GM23338 (cell line): Measurements from ENCODE around the gene RPN2. TPM values are rescaled to one million over a fixed set of nuclear protein-coding genes. Genes with fewer than 3 reads are reported as not detected.

Experiments used
- ATAC-seq: fragments of 200-7000 bp; cut with Tn5 transposase; 3 replicates; pipeline ENCODE4 v1.9.1; 2020
- DNase-seq: peaks from one replicate; pipeline ENCODE4 v3.0.0-alpha.2; 2015; ENCODE audit warnings: low spot score
- H2AFZ ChIP-seq: fragments of 200-600 bp; sonication (generic); 2 replicates; pipeline ENCODE4 v1.8.0; 2016; ENCODE audit warnings: antibody characterized with exemption, mild to moderate bottlenecking, moderate library complexity
- H3F3A ChIP-seq: fragments of 200-600 bp; sonication (generic); replicated peaks from 2 replicates; pipeline ENCODE4 v1.8.0; 2017; ENCODE audit warnings: antibody characterized with exemption, mixed run types, low read depth
- H3K27ac ChIP-seq: fragments of 200-600 bp; sonication (generic); 2 replicates; pipeline ENCODE4 v1.6.1; 2016; ENCODE audit warnings: low read depth
- H3K27me3 ChIP-seq: fragments of 200-600 bp; sonication (generic); 2 replicates; pipeline ENCODE4 v1.8.0; 2016; ENCODE audit warnings: mild to moderate bottlenecking, mixed run types, moderate library complexity; ENCODE audit not compliant: insufficient read depth
- H3K36me3 ChIP-seq: fragments of 200-600 bp; sonication (generic); 2 replicates; pipeline ENCODE4 v1.8.0; 2016; ENCODE audit warnings: mild to moderate bottlenecking; ENCODE audit not compliant: insufficient read depth
- H3K4me1 ChIP-seq: fragments of 200-600 bp; sonication (generic); 2 replicates; pipeline ENCODE4 v1.8.0; 2016; ENCODE audit warnings: mild to moderate bottlenecking, moderate library complexity; ENCODE audit not compliant: insufficient read depth
- H3K4me2 ChIP-seq: fragments of 200-600 bp; sonication (generic); 2 replicates; pipeline ENCODE4 v1.7.1; 2017; ENCODE audit warnings: mixed run types
- H3K4me3 ChIP-seq: fragments of 200-600 bp; sonication (generic); 2 replicates; pipeline ENCODE4 v1.6.1; 2016; ENCODE audit warnings: mixed run types
- H3K79me2 ChIP-seq: fragments of 200-600 bp; sonication (generic); replicated peaks from 2 replicates; pipeline ENCODE4 v1.8.0; 2017; ENCODE audit warnings: mild to moderate bottlenecking; ENCODE audit not compliant: insufficient read depth
- H3K9me2 ChIP-seq: fragments of 200-600 bp; sonication (generic); 2 replicates; pipeline ENCODE4 v1.8.0; 2017; ENCODE audit not compliant: insufficient read depth
- H4K20me1 ChIP-seq: fragments of 200-600 bp; sonication (generic); replicated peaks from 2 replicates; pipeline ENCODE4 v1.8.0; 2017; ENCODE audit warnings: mild to moderate bottlenecking; ENCODE audit not compliant: insufficient read depth
- H3K27ac Mint-ChIP-seq: 2 replicates; pipeline ENCODE4 v1.8.0; 2020; ENCODE audit warnings: inconsistent platforms, mild to moderate bottlenecking, moderate library complexity, mixed read lengths
- H3K27me3 Mint-ChIP-seq: 3 replicates; pipeline ENCODE4 v1.8.0; 2022; ENCODE audit warnings: low read depth, mild to moderate bottlenecking, moderate library complexity, mixed read lengths, inconsistent platforms; ENCODE audit not compliant: insufficient read depth, poor library complexity
- H3K36me3 Mint-ChIP-seq: 3 replicates; pipeline ENCODE4 v1.8.0; 2021; ENCODE audit warnings: low read depth, mild to moderate bottlenecking, inconsistent platforms, moderate library complexity, mixed read lengths
- H3K4me1 Mint-ChIP-seq: 3 replicates; pipeline ENCODE4 v1.8.0; 2020; ENCODE audit warnings: mild to moderate bottlenecking, inconsistent platforms, mixed read lengths
- H3K4me3 Mint-ChIP-seq: 3 replicates; pipeline ENCODE4 v1.8.0; 2021; ENCODE audit warnings: moderate library complexity, mild to moderate bottlenecking, inconsistent platforms, mixed read lengths
- H3K9me3 Mint-ChIP-seq: 3 replicates; pipeline ENCODE4 v1.8.0; 2020; ENCODE audit warnings: moderate library complexity, mild to moderate bottlenecking, inconsistent platforms, mixed read lengths
- CREB1 ChIP-seq: fragments of 250-450 bp; sonication (Bioruptor Pico); IDR thresholded peaks from 2 replicates; pipeline ENCODE4 v1.5.0; 2020; ENCODE audit warnings: low read depth, mild to moderate bottlenecking, moderate library complexity
- EZH2 ChIP-seq: fragments of 200-600 bp; sonication (generic); IDR thresholded peaks from one replicate; pipeline ENCODE4 v1.8.0; 2017; ENCODE audit warnings: antibody characterized with exemption, mild to moderate bottlenecking, low read depth; ENCODE audit not compliant: unreplicated experiment
- EZH2phosphoT487 ChIP-seq: fragments of 200-600 bp; sonication (generic); IDR thresholded peaks from one replicate; pipeline ENCODE4 v1.8.1; 2018; ENCODE audit warnings: antibody characterized with exemption; ENCODE audit not compliant: unreplicated experiment
- JUNB ChIP-seq: IDR thresholded peaks from one replicate; pipeline ENCODE4 v1.6.1; 2016; ENCODE audit warnings: antibody characterized with exemption; ENCODE audit not compliant: unreplicated experiment
- NANOG ChIP-seq: IDR thresholded peaks from 2 replicates; pipeline ENCODE4 v1.6.1; 2016; ENCODE audit warnings: antibody characterized with exemption, borderline replicate concordance
- POLR2AphosphoS5 ChIP-seq: IDR thresholded peaks from 2 replicates; pipeline ENCODE4 v1.6.1; 2016; ENCODE audit warnings: antibody characterized with exemption, low read depth
- STAT1 ChIP-seq: IDR thresholded peaks from one replicate; pipeline ENCODE4 v1.6.1; 2016; ENCODE audit warnings: antibody characterized with exemption; ENCODE audit not compliant: unreplicated experiment
- ZNF114 ChIP-seq: fragments of 250-450 bp; sonication (Bioruptor Pico); IDR thresholded peaks from 2 replicates; pipeline ENCODE4 v1.5.0; 2020; ENCODE audit warnings: mild to moderate bottlenecking, moderate library complexity
- ZNF331 ChIP-seq: fragments of 250-450 bp; sonication (Bioruptor Pico); IDR thresholded peaks from 2 replicates; pipeline ENCODE4 v1.5.0; 2020; ENCODE audit warnings: low read depth, mild to moderate bottlenecking, moderate library complexity
- polyA plus RNA-seq: library from polyadenylated mRNA; unstranded; fragments of >200 nt; fragmentation: Nextera tagmentation; extraction: Ambion mirVana; gene quantifications from 2 replicates; pipeline ENCODE4 v1.2.1, GENCODE V29; 2016
- total RNA-seq: library from RNA; depleted of rRNA; stranded (reverse); fragments of >200 nt; shearing (Covaris generic); gene quantifications from 2 replicates; pipeline ENCODE4 v1.2.3, GENCODE V29; 2014
- TF ChIP-seq, protein P1 (sequence below), 2 experiments: fragments of 200-600 bp in 1 of 2; sonication (generic) in 1 of 2; conservative IDR thresholded peaks; 2 replicates each; pipeline versions ENCODE4 v1.5.1 to v1.6.1; 2016 to 2017; ENCODE audit warnings: antibody characterized with exemption in 2 of 2, low read depth in 2 of 2, mild to moderate bottlenecking in 2 of 2, moderate library complexity in 1 of 2
- TF ChIP-seq, protein P2 (sequence below): fragments of 250-450 bp; sonication (Bioruptor Pico); IDR thresholded peaks from 2 replicates; pipeline ENCODE4 v1.5.0; 2020; ENCODE audit warnings: mild to moderate bottlenecking, moderate library complexity
- TF ChIP-seq, protein P3 (sequence below): IDR thresholded peaks from 2 replicates; pipeline ENCODE4 v1.6.1; 2016; ENCODE audit warnings: antibody characterized with exemption
- TF ChIP-seq, protein P4 (sequence below): IDR thresholded peaks from one replicate; pipeline ENCODE4 v1.6.1; 2018; ENCODE audit warnings: antibody characterized with exemption; ENCODE audit not compliant: unreplicated experiment

Gene RPN2
- total and polyA plus RNA-seq, 2 experiments from 2014 or later = 244 to 302 TPM

DNA sequence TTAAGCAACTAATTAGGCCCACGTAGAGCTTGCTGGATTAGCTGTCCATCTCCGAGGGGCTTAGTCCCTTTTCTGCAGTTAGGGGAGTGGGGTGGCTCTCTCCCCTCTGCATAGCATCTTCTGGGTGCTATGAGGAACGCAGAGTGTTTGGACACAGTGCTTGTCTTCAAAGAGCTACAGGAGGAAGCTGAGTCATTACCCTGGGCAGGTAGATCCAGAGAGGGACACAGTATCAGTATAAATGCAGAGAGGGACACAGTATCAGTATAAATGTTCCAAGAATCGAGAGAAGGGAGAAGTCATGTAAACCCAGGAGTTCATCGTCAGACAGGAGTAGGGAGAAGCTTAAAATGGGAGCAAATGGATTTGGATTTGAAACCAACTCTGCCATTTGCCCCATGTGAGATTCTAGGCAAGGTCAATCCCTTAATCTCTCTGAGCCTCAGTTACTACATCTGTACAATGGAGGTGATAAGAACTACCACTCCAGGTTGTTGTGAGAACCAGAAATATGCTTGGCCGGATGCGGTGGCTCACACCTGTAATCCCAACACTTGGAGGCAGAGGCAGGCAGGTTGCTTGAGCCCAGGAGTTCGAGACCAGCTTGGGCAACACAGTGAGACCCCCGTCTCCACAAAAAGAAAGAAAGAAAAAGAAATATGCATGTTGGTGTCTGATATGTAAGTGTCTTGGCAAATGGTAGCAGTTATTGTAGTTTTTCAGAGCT is 88.0 kb downstream of the RPN2 start:
- H3K27me3 ChIP-seq = no peaks in the 10 kb centered on the region
- H3K4me2 ChIP-seq = peak overlapping the region; percentile 70; the same call in 1 of the 2 replicates
- Mint-ChIP-seq H3K36me3 (peaks cover 4% of the 10 kb centered on the region; the same call in 2 of the 3 replicates), H3K27me3 (peaks cover 11% of the 10 kb centered on the region), H3K9me3 (peaks cover 11% of the 10 kb centered on the region; the same call in 2 of the 3 replicates), H3K4me1 (peaks cover 27% of the 10 kb centered on the region), H3K27ac (peak overlapping the region; percentile 97), H3K4me3 (peak overlapping the region; percentile 56)
- peak overlapping the region; percentile 45 for H2AFZ ChIP-seq
- ATAC-seq = no peak
- H4K20me1 ChIP-seq = no peaks in the 10 kb centered on the region
- no peaks in the 10 kb centered on the region for H3K9me2 ChIP-seq
- no peaks in the 10 kb centered on the region for H3K36me3 ChIP-seq
- TF ChIP-seq, protein P1, sequence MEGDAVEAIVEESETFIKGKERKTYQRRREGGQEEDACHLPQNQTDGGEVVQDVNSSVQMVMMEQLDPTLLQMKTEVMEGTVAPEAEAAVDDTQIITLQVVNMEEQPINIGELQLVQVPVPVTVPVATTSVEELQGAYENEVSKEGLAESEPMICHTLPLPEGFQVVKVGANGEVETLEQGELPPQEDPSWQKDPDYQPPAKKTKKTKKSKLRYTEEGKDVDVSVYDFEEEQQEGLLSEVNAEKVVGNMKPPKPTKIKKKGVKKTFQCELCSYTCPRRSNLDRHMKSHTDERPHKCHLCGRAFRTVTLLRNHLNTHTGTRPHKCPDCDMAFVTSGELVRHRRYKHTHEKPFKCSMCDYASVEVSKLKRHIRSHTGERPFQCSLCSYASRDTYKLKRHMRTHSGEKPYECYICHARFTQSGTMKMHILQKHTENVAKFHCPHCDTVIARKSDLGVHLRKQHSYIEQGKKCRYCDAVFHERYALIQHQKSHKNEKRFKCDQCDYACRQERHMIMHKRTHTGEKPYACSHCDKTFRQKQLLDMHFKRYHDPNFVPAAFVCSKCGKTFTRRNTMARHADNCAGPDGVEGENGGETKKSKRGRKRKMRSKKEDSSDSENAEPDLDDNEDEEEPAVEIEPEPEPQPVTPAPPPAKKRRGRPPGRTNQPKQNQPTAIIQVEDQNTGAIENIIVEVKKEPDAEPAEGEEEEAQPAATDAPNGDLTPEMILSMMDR (conservative IDR thresholded peaks at IDR 0.05; ENCODE audit: low read depth in 2 of 2) = no peak
- TF ChIP-seq, protein P2, sequence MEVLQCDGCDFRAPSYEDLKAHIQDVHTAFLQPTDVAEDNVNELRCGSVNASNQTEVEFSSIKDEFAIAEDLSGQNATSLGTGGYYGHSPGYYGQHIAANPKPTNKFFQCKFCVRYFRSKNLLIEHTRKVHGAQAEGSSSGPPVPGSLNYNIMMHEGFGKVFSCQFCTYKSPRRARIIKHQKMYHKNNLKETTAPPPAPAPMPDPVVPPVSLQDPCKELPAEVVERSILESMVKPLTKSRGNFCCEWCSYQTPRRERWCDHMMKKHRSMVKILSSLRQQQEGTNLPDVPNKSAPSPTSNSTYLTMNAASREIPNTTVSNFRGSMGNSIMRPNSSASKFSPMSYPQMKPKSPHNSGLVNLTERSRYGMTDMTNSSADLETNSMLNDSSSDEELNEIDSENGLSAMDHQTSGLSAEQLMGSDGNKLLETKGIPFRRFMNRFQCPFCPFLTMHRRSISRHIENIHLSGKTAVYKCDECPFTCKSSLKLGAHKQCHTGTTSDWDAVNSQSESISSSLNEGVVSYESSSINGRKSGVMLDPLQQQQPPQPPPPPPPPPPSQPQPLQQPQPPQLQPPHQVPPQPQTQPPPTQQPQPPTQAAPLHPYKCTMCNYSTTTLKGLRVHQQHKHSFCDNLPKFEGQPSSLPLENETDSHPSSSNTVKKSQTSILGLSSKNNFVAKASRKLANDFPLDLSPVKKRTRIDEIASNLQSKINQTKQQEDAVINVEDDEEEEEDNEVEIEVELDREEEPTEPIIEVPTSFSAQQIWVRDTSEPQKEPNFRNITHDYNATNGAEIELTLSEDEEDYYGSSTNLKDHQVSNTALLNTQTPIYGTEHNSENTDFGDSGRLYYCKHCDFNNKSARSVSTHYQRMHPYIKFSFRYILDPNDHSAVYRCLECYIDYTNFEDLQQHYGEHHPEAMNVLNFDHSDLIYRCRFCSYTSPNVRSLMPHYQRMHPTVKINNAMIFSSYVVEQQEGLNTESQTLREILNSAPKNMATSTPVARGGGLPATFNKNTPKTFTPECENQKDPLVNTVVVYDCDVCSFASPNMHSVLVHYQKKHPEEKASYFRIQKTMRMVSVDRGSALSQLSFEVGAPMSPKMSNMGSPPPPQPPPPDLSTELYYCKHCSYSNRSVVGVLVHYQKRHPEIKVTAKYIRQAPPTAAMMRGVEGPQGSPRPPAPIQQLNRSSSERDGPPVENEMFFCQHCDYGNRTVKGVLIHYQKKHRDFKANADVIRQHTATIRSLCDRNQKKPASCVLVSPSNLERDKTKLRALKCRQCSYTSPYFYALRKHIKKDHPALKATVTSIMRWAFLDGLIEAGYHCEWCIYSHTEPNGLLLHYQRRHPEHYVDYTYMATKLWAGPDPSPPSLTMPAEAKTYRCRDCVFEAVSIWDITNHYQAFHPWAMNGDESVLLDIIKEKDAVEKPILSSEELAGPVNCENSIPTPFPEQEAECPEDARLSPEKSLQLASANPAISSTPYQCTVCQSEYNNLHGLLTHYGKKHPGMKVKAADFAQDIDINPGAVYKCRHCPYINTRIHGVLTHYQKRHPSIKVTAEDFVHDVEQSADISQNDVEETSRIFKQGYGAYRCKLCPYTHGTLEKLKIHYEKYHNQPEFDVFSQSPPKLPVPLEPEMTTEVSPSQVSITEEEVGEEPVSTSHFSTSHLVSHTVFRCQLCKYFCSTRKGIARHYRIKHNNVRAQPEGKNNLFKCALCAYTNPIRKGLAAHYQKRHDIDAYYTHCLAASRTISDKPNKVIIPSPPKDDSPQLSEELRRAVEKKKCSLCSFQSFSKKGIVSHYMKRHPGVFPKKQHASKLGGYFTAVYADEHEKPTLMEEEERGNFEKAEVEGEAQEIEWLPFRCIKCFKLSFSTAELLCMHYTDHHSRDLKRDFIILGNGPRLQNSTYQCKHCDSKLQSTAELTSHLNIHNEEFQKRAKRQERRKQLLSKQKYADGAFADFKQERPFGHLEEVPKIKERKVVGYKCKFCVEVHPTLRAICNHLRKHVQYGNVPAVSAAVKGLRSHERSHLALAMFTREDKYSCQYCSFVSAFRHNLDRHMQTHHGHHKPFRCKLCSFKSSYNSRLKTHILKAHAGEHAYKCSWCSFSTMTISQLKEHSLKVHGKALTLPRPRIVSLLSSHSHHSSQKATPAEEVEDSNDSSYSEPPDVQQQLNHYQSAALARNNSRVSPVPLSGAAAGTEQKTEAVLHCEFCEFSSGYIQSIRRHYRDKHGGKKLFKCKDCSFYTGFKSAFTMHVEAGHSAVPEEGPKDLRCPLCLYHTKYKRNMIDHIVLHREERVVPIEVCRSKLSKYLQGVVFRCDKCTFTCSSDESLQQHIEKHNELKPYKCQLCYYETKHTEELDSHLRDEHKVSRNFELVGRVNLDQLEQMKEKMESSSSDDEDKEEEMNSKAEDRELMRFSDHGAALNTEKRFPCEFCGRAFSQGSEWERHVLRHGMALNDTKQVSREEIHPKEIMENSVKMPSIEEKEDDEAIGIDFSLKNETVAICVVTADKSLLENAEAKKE (CRISPR knock-in tag) = no peak
- TF ChIP-seq ZNF114 (CRISPR knock-in tag) (no peak), CREB1 (CRISPR knock-in tag) (no peak), POLR2AphosphoS5 (no peak), ZNF331 (CRISPR knock-in tag) (no peak), EZH2phosphoT487 (no peak), NANOG (no peak), STAT1 (no peak), JUNB (no peak), EZH2 (no peak)
- TF ChIP-seq, protein P3, sequence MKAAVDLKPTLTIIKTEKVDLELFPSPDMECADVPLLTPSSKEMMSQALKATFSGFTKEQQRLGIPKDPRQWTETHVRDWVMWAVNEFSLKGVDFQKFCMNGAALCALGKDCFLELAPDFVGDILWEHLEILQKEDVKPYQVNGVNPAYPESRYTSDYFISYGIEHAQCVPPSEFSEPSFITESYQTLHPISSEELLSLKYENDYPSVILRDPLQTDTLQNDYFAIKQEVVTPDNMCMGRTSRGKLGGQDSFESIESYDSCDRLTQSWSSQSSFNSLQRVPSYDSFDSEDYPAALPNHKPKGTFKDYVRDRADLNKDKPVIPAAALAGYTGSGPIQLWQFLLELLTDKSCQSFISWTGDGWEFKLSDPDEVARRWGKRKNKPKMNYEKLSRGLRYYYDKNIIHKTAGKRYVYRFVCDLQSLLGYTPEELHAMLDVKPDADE = no peak
- TF ChIP-seq, protein P4, sequence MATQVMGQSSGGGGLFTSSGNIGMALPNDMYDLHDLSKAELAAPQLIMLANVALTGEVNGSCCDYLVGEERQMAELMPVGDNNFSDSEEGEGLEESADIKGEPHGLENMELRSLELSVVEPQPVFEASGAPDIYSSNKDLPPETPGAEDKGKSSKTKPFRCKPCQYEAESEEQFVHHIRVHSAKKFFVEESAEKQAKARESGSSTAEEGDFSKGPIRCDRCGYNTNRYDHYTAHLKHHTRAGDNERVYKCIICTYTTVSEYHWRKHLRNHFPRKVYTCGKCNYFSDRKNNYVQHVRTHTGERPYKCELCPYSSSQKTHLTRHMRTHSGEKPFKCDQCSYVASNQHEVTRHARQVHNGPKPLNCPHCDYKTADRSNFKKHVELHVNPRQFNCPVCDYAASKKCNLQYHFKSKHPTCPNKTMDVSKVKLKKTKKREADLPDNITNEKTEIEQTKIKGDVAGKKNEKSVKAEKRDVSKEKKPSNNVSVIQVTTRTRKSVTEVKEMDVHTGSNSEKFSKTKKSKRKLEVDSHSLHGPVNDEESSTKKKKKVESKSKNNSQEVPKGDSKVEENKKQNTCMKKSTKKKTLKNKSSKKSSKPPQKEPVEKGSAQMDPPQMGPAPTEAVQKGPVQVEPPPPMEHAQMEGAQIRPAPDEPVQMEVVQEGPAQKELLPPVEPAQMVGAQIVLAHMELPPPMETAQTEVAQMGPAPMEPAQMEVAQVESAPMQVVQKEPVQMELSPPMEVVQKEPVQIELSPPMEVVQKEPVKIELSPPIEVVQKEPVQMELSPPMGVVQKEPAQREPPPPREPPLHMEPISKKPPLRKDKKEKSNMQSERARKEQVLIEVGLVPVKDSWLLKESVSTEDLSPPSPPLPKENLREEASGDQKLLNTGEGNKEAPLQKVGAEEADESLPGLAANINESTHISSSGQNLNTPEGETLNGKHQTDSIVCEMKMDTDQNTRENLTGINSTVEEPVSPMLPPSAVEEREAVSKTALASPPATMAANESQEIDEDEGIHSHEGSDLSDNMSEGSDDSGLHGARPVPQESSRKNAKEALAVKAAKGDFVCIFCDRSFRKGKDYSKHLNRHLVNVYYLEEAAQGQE = no peak
- peak overlapping the region; percentile 96 for H3K27ac ChIP-seq
- no peak for DNase-seq
- H3K79me2 ChIP-seq = no peaks in the 10 kb centered on the region
- peaks cover 21% of the 10 kb centered on the region for H3K4me1 ChIP-seq
- H3F3A ChIP-seq = peaks cover 15% of the 10 kb centered on the region
- H3K4me3 ChIP-seq = no peak overlapping the region
